Ishikawa (cell line): Measurements from ENCODE around the gene MTX1.

Experiments used
- CEBPB ChIP-seq: IDR thresholded peaks from 2 replicates; pipeline ENCODE4 v1.6.1; 2012
- CREB1 ChIP-seq: IDR thresholded peaks from 2 replicates; pipeline ENCODE4 v1.6.1; 2012; ENCODE audit warnings: low read depth
- EGR1 ChIP-seq: IDR thresholded peaks from 2 replicates; pipeline ENCODE4 v1.6.1; 2012
- EP300 ChIP-seq: IDR thresholded peaks from 2 replicates; pipeline ENCODE4 v1.6.1; 2012; ENCODE audit warnings: borderline replicate concordance
- FOXM1 ChIP-seq: IDR thresholded peaks from 2 replicates; pipeline ENCODE4 v1.6.1; 2012; ENCODE audit warnings: low read depth, borderline replicate concordance
- NFIC ChIP-seq: IDR thresholded peaks from 2 replicates; pipeline ENCODE4 v1.6.1; 2012
- RAD21 ChIP-seq: IDR thresholded peaks from 2 replicates; pipeline ENCODE4 v1.6.1; 2012; ENCODE audit warnings: low read depth
- REST ChIP-seq: IDR thresholded peaks from 2 replicates; pipeline ENCODE4 v1.6.1; 2012; ENCODE audit warnings: low read depth, mild to moderate bottlenecking
- TAF1 ChIP-seq: IDR thresholded peaks from 2 replicates; pipeline ENCODE4 v1.6.1; 2012; ENCODE audit warnings: low read depth, mild to moderate bottlenecking
- TCF12 ChIP-seq: IDR thresholded peaks from 2 replicates; pipeline ENCODE4 v1.6.1; 2012; ENCODE audit warnings: low read depth
- TEAD4 ChIP-seq: IDR thresholded peaks from 2 replicates; pipeline ENCODE4 v1.6.1; 2012
- YY1 ChIP-seq: IDR thresholded peaks from 2 replicates; pipeline ENCODE4 v1.6.1; 2012; ENCODE audit warnings: low read depth
- ZBTB7A ChIP-seq: IDR thresholded peaks from 2 replicates; pipeline ENCODE4 v1.6.1; 2012; ENCODE audit warnings: low read depth
- TF ChIP-seq, protein P1 (sequence below): IDR thresholded peaks from 2 replicates; pipeline ENCODE4 v1.6.1; 2012
- TF ChIP-seq, protein P2 (sequence below): IDR thresholded peaks from 2 replicates; pipeline ENCODE4 v1.6.1; 2012

MTX1 gene

GRCh38 chr1:155255243-155256007 lies 46.9 kb downstream of the MTX1 start, which contains the start of gene ENTREP3:
TSS of gene ENTREP3 (minus strand) at chr1:155255483. CDS start at chr1:155254877, 606 bp downstream.
- no peak for TF ChIP-seq EP300
- TF ChIP-seq CREB1: peak; percentile 9; the same call in 1 of the 2 replicates
- TF ChIP-seq, protein P1, sequence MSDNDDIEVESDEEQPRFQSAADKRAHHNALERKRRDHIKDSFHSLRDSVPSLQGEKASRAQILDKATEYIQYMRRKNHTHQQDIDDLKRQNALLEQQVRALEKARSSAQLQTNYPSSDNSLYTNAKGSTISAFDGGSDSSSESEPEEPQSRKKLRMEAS: peak; percentile 80
- no peak for TF ChIP-seq CEBPB
- TF ChIP-seq, protein P2, sequence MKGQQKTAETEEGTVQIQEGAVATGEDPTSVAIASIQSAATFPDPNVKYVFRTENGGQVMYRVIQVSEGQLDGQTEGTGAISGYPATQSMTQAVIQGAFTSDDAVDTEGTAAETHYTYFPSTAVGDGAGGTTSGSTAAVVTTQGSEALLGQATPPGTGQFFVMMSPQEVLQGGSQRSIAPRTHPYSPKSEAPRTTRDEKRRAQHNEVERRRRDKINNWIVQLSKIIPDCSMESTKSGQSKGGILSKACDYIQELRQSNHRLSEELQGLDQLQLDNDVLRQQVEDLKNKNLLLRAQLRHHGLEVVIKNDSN: no peak
- TF ChIP-seq REST: no peak
- peak; percentile 75; the same call in 1 of the 2 replicates for TF ChIP-seq ZBTB7A
- peak; percentile 42 for TF ChIP-seq NFIC
- TF ChIP-seq RAD21: no peak
- peak; percentile 43; the same call in 1 of the 2 replicates for TF ChIP-seq TCF12
- TF ChIP-seq TEAD4: peak; percentile 49
- peak; percentile 87 for TF ChIP-seq YY1
- TF ChIP-seq EGR1: no peak
- TF ChIP-seq TAF1: peak; percentile 82
- TF ChIP-seq FOXM1: no peak

GRCh38 chr1:155256058-155256852 lies 47.8 kb downstream of the MTX1 start:
- TF ChIP-seq YY1 (no peak), REST (no peak), EGR1 (no peak), RAD21 (no peak), TCF12 (no peak), TAF1 (no peak), ZBTB7A (no peak), NFIC (no peak)

GRCh38 chr1:155260276-155260675 lies 51.8 kb downstream of the MTX1 start:
- TF ChIP-seq YY1 (no peak), RAD21 (no peak), NFIC (no peak), FOXM1 (no peak)
- TF ChIP-seq, protein P1: no peak

DNA sequence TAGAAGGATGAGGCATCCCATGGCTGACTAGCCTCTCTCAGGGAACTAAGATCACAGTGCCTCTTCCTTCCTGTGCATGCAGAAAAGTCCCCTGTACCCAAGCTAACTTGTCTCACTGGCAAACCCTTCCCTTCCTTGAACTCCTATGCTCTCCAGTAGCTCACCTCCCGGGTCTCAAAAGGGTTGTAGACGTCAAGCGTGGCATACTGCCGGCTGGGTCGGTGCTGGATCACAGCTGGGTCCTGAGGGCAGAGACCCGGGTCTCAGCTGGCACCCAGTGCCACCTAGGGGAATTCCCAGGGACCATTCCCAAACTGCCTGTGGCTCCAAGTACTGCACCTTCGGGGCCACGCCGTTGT lies 53.0 kb downstream of the MTX1 start:
- no peak for TF ChIP-seq YY1

DNA sequence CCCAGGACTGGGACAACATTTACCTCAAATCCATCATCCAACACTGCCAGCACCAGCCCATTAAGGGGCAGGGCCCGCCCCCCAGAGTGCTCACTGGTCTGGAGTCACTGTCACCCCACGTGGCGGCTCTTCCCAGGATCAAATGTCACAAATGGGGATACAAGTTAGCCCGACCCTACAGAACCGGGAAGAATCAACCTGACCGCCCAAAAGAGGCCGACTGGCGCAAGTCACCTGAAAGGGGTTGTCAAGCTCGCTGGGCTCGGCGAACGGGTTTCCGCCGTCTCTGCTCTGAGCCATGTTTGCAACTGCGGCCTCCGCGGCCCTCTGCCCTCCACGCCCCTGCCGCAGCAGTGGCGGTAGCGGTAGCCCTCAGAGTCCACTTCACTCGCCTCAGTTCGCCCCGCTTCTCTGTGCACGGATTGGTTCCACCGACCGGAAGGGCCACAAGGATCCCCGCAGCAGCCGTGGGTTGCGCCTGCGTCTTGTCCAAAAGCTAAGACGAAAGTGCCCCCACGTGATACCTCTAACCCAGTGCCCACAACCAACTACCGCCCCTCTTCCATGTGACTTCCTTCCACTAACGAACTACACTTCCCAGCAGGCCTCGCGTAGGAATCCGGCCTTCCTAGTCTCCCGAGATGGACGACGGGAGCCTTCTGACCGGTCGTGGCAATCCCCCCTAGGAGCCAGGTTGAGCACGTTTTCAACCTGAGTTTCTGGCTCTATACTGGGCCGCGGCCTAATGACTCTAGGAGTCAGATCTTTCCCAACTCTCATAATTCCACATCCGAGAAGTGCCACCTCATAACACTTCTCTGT lies 53.6 kb downstream of the MTX1 start, which contains the start of gene SCAMP3:
TSS of gene SCAMP3 (minus strand) at position 509 of the 822 bp plus-strand sequence. CDS start at position 300, 209 bp downstream.
- TF ChIP-seq REST: no peak
- TF ChIP-seq ZBTB7A: no peak
- peak; percentile 61 for TF ChIP-seq TAF1
- no peak for TF ChIP-seq NFIC
- TF ChIP-seq EP300: peak; percentile 30; the same call in 1 of the 2 replicates
- TF ChIP-seq YY1: peak; percentile 64; the same call in 1 of the 2 replicates
- TF ChIP-seq TCF12: peak; percentile 67
- TF ChIP-seq, protein P1: peak; percentile 91
- 0 out of 2 replicates have a peak, but pooled peaks have one; percentile 12 for TF ChIP-seq FOXM1
- TF ChIP-seq CREB1: peak; percentile 53; the same call in 1 of the 2 replicates
- TF ChIP-seq CEBPB: no peak
- peak; percentile 81 for TF ChIP-seq TEAD4
- no peak for TF ChIP-seq EGR1
- TF ChIP-seq, protein P2: peak; percentile 99
- TF ChIP-seq RAD21: 0 out of 2 replicates have a peak, but pooled peaks have one; percentile 3
